ENCODE data around the gene GLI3. TPM values are rescaled to one million over a fixed set of nuclear protein-coding genes. Genes with fewer than 3 reads are reported as not detected.

Gene GLI3
- total RNA-seq, 1 donor from 2014 or later: 2.3 TPM

GRCh38 chr7:42175834-42176723 is 60.9 kb downstream of the GLI3 start:
- no peak for DNase-seq (ENCODE audit: low read depth, low spot score)

- no peak for DNase-seq (ENCODE audit: low read depth, low spot score)
Observed at GRCh38 chr7:42174391-42174912, 62.6 kb downstream of the GLI3 start.

- no peak for DNase-seq (ENCODE audit: low read depth, low spot score)
Observed at GRCh38 chr7:42170724-42171123, 66.3 kb downstream of the GLI3 start.

DNA sequence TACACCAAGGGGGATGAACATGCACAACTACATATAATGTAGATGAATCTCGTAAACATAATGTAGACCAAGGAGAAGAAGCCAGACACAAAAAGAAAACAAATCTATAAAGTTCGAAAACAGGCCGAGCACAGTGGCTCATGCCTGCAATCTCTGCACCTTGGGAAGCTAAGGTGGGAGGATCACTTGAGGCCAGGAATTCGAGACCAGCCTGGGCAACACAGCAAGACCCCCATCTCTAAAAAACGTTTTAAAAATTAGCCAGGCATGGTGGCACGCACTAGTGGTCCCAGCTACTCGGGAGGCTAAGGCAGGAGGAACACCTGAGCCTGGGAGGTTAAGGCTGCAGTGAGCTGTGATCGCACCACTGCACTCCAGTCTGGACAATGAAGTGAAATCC is 68.5 kb downstream of the GLI3 start:
- DNase-seq (ENCODE audit: low read depth, low spot score): no peak

GRCh38 chr7:42167631-42168236 is 69.3 kb downstream of the GLI3 start:
- no peak for DNase-seq (ENCODE audit: low read depth, low spot score)

DNA sequence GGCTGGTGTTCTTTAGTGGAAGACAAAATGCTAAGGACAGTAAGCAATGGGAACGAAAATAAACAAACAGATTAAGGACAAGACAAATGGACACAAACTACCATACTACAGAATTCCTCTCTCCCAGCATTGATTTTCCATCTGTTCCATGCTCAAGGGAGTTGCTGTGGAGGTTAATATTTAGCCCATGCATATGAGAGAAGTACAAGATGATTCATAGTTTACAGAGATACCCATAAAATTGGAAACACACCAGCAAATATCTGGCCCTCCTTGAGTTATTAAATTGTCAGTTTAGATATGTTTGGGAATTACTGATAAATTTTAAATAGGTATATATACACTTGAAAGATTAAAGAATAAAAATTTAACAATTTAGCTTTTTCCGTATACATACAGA is 69.8 kb downstream of the GLI3 start:
- no peak for DNase-seq (ENCODE audit: low read depth, low spot score)

DNA sequence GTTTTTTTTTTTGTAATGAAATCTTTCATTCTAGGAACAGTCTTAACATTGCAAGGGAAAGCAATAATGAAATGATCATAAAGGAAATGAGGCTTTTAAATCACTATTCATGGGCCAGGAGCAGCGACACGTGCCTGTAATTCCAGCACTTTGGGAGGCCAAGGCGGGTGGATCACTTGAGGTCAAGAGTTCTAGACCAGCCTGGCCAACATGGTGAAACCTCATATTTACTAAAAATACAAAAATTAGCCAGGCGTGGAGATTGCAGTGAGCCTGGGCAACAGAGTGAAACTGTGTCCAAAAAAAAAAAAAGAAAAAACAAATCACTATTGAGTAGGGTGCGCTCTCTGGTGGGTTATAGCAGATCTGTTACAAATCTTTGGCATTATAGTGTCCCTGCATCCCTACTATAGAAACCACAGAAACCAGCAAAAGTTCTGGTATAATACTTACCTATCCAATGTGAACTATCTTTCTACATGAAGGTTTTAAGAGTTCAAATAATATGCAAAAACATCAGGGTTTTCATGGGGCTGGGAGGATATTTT is 72.1 kb downstream of the GLI3 start:
- no peak for DNase-seq (ENCODE audit: low read depth, low spot score)

GRCh38 chr7:42162560-42163325 is 74.3 kb downstream of the GLI3 start:
- DNase-seq (ENCODE audit: low read depth, low spot score): no peak

- DNase-seq (ENCODE audit: low read depth, low spot score): no peak
Observed at GRCh38 chr7:42161719-42162118, 75.3 kb downstream of the GLI3 start.

DNA sequence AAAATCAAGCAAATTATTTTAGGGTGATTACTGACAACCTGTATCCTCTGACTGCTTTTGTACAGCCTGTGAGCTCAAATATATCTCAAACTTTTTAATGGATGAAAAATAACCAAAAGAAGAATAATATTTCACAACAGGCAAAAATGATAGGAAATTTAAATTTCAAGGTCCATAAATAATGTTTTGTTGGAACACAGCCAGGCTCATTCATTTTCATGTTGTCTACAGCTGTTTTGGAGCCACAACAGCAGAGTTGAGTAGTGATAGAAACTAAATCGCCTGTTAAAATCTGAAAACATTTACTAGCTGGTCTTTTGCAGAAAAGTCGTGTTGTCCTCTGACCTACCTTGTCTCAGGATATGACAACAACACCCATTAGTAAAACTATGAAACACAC is 75.9 kb downstream of the GLI3 start:
- no peak for DNase-seq (ENCODE audit: low read depth, low spot score)

DNA sequence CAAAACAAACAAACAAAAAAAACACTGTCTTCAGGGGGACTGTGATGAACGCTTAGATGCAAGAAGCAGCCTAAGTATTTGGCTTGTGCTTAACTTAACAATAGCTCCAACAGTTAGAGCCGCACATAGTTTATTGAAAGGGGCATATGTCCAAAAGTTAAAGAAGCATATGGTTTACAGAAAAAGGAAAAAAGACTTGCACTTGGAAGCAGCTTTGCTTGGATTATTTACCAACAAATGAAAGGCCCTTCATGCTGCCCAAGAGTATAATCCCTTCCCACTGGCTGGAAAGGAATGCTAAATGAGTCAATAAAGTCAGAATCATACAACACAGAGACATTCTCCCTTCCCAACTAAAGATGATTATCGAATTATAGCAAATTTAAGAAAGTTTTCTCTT is 77.9 kb downstream of the GLI3 start:
- no peak for DNase-seq (ENCODE audit: low read depth, low spot score)

GRCh38 chr7:42156967-42157721 is 79.9 kb downstream of the GLI3 start:
- no peak for DNase-seq (ENCODE audit: low read depth, low spot score)

GRCh38 chr7:42156291-42156865 is 80.6 kb downstream of the GLI3 start:
- no peak for DNase-seq (ENCODE audit: low read depth, low spot score)

GRCh38 chr7:42155584-42156290 is 81.3 kb downstream of the GLI3 start:
- no peak for DNase-seq (ENCODE audit: low read depth, low spot score)

GRCh38 chr7:42154173-42154572 is 82.8 kb downstream of the GLI3 start:
- DNase-seq (ENCODE audit: low read depth, low spot score): no peak

DNA sequence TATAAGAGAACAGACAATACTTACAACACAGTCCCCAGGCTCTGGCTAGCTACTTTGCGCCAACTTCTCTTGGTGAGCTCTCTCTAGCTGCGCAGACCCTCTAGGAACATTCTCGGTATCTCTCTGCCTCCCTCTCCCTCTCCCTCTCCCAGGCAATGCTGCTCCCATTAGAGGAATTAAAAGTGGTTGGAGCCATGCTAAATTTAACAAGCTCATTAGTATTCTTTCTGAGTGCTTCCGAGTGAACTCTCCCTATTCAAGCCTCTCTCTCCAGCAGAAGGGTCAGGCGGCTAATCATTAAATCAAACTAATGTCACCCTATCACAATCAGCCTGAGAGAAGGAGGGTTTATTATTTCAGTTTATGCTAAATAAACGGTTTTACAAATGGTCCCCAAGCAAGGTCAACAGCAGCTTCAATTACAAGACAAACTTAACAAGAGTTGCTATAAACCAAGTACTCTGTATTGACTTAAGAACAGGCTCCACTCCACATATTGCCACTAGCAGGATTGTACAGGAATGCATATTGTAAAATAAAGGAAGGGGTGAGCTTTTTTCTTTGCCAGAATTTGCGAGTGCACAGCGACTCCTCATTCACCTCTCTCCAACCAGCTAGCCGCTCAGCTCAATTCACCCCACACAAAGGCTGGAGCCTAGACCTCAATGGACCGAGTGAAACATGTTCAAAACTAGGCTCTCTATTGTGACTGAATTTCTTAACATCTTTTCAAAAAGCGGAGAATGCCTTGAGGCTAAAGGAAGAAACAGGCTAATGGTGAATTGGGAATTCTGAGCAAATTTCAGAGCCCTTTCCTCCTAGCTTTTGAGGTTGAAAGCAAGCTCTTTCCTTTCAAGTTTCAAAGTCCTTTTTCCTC is 84.4 kb downstream of the GLI3 start:
- DNase-seq (ENCODE audit: low read depth, low spot score): no peak

DNA sequence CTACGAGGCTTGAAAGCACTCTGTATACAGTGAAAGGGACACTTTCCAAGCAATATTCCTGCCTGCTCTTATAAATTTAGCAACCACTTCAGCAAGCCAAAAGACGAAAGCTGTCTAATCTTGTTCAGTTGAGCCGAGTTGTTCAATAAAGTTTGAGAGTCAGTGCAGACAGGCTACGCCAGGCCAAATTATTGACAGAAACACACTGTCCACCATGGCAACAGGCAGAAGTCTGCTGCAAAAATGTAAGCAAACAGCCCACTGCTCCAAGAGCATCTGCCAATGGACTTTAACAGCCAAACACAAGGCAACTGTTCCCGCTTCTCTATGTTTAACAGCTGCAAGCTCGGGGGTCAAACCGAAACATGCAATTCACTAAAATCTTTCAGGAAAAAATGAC is 85.7 kb downstream of the GLI3 start:
- DNase-seq (ENCODE audit: low read depth, low spot score): no peak

- DNase-seq (ENCODE audit: low read depth, low spot score): no peak
Observed at GRCh38 chr7:42145539-42145938, 91.5 kb downstream of the GLI3 start.

- DNase-seq (ENCODE audit: low read depth, low spot score): no peak
Observed at GRCh38 chr7:42144604-42145003, 92.4 kb downstream of the GLI3 start.
